Measurements from ENCODE around the gene NFATC4.

- TF ChIP-seq CTCF (conservative IDR thresholded peaks at IDR 0.05; ENCODE audit: low read depth, low read length) (no peak), EZH2phosphoT487 (IDR thresholded peaks at IDR 0.05; ENCODE audit: borderline replicate concordance, low read length) (no peak)
These were observed 60.8 kb downstream of the NFATC4 start for GRCh38 chr14:24428628-24429394.
